Keratinocyte (primary cell): ENCODE measurements around the gene CDC14A. TPM values are rescaled to one million over a fixed set of nuclear protein-coding genes. Genes with fewer than 3 reads are reported as not detected.

Source experiments
- DNase-seq: peaks from one replicate; pipeline ENCODE4 v3.0.0-alpha.2; 2011; ENCODE audit warnings: low read depth, missing footprints, low spot score
- FAIRE-seq: peaks from 2 replicates; lab custom pipeline; 2011; peaks lifted over from hg19 to GRCh38; lab: Jason Lieb, UNC
- H2AFZ ChIP-seq: 2 replicates; pipeline ENCODE4 v1.6.0; 2012; ENCODE audit warnings: low read length, control low read depth, inconsistent platforms; ENCODE audit not compliant: control insufficient read depth
- H3K27ac ChIP-seq: 2 replicates; pipeline ENCODE4 v1.5.1; 2011; ENCODE audit warnings: low read length; ENCODE audit not compliant: control insufficient read depth, insufficient read depth
- H3K27me3 ChIP-seq: 3 replicates; pipeline ENCODE4 v1.6.0; 2011; ENCODE audit warnings: low read length; ENCODE audit not compliant: control insufficient read depth, insufficient read depth; ENCODE audit errors: extremely low read depth
- H3K36me3 ChIP-seq, 2 experiments: 2 replicates in 1 of 2; 3 replicates in 1 of 2; pipeline ENCODE4 v1.5.1; 2011; ENCODE audit warnings: low read length in 2 of 2, mild to moderate bottlenecking in 1 of 2; ENCODE audit not compliant: control insufficient read depth in 2 of 2, insufficient read depth in 2 of 2; ENCODE audit errors: extremely low read depth in 1 of 2
- H3K4me1 ChIP-seq: 3 replicates; pipeline ENCODE4 v1.5.1; 2011; ENCODE audit warnings: low read length; ENCODE audit not compliant: control insufficient read depth, insufficient read depth; ENCODE audit errors: extremely low read depth
- H3K4me2 ChIP-seq: 3 replicates; pipeline ENCODE4 v1.6.0; 2011; ENCODE audit warnings: low read depth, low read length; ENCODE audit not compliant: control insufficient read depth, insufficient read depth; ENCODE audit errors: extremely low read depth
- H3K4me3 ChIP-seq, 3 experiments: fragments of 200-600 bp in 1 of 3; sonication (generic) in 1 of 3; 2 replicates in 2 of 3; 3 replicates in 1 of 3; pipeline ENCODE4 v1.5.1; 2011 to 2016; ENCODE audit warnings: low read length in 3 of 3, mild to moderate bottlenecking in 3 of 3, control low read depth in 2 of 3, inconsistent platforms in 1 of 3, low read depth in 1 of 3, mixed read lengths in 1 of 3, mixed run types in 1 of 3, moderate library complexity in 1 of 3; ENCODE audit not compliant: control insufficient read depth in 2 of 3, insufficient read depth in 2 of 3; ENCODE audit errors: extremely low read depth in 1 of 3
- H3K79me2 ChIP-seq: 2 replicates; pipeline ENCODE4 v1.6.0; 2012; ENCODE audit warnings: low read length; ENCODE audit not compliant: control insufficient read depth, insufficient read depth
- H3K9ac ChIP-seq: 3 replicates; pipeline ENCODE4 v1.6.0; 2011; ENCODE audit warnings: low read length; ENCODE audit not compliant: control insufficient read depth, insufficient read depth; ENCODE audit errors: extremely low read depth
- H3K9me1 ChIP-seq: 3 replicates; pipeline ENCODE4 v1.6.0; 2011; ENCODE audit warnings: low read length; ENCODE audit not compliant: control insufficient read depth, insufficient read depth; ENCODE audit errors: extremely low read depth
- H3K9me3 ChIP-seq: 2 replicates; pipeline ENCODE4 v1.5.1; 2012; ENCODE audit warnings: low read depth, low read length; ENCODE audit not compliant: control insufficient read depth
- H4K20me1 ChIP-seq: 3 replicates; pipeline ENCODE4 v1.6.0; 2011; ENCODE audit warnings: low read length; ENCODE audit not compliant: control insufficient read depth, insufficient read depth; ENCODE audit errors: extremely low read depth
- EZH2 ChIP-seq: IDR thresholded peaks from one replicate; pipeline ENCODE4 v1.6.1; 2012; ENCODE audit warnings: inconsistent platforms, mild to moderate bottlenecking, low read length, moderate library complexity
- dilution Hi-C: fragments of 300-500 bp; cut with MboI; formaldehyde crosslinking; loops from one replicate; pipeline ENCODE4 v1.7.0; 2020; ENCODE audit warnings: low sequenced_read_pairs; ENCODE audit not compliant: extremely low pct_ligation_motif_present
- polyA plus RNA-seq, 5 experiments: library from polyadenylated mRNA; depleted of rRNA in 3 of 5; stranded (reverse) in 3 of 5; stranded (forward) in 1 of 5; unstranded in 1 of 5; fragments of >200 nt; gene quantifications; 1 replicate in 1 of 5; 2 replicates in 3 of 5; 3 replicates in 1 of 5; pipeline versions ENCODE4 v1.2.1 to v1.2.3, GENCODE V29; 2011 to 2012; ENCODE audit warnings: missing spikeins in 2 of 5, low read depth in 1 of 5, low replicate concordance in 1 of 5
- TF ChIP-seq, protein P1 (sequence below), 3 experiments: IDR thresholded peaks in 1 of 3; conservative IDR thresholded peaks in 1 of 3; optimal IDR thresholded peaks in 1 of 3; 2 replicates in 2 of 3; 3 replicates in 1 of 3; pipeline versions ENCODE3 to v1.5.1; 2011; ENCODE audit warnings: low read length in 3 of 3, mild to moderate bottlenecking in 3 of 3, moderate library complexity in 2 of 3, control low read depth in 1 of 3, inconsistent platforms in 1 of 3; ENCODE audit not compliant: insufficient read depth in 2 of 3; ENCODE audit errors: extremely low read depth in 1 of 3

The CDC14A gene
- polyA plus RNA-seq, 1 donor (not counting 4 experiments of a cell fraction or from before 2014, with no cell fraction given), result 2.2 TPM

DNA sequence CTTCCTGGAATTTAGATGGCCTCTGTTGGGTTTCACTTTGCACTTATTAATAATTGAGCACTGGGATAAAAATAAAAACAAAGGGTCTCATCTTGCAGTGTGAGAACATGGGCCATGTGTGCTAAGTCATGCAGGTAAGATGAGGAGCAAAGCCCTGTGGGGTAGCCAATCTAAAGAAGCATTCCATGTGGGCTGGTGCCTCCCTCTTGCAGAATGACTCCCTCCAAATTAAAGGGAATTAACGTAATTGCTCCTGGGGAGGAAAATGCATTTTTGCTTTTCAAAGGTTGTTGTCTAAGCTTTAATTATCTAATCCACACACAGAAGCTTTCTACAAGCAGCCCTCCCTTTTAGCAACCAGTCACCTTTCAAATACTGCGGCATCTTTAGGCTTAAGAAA is 69.8 kb downstream of the CDC14A start:
- TF ChIP-seq EZH2, result no peak
- TF ChIP-seq, protein P1, sequence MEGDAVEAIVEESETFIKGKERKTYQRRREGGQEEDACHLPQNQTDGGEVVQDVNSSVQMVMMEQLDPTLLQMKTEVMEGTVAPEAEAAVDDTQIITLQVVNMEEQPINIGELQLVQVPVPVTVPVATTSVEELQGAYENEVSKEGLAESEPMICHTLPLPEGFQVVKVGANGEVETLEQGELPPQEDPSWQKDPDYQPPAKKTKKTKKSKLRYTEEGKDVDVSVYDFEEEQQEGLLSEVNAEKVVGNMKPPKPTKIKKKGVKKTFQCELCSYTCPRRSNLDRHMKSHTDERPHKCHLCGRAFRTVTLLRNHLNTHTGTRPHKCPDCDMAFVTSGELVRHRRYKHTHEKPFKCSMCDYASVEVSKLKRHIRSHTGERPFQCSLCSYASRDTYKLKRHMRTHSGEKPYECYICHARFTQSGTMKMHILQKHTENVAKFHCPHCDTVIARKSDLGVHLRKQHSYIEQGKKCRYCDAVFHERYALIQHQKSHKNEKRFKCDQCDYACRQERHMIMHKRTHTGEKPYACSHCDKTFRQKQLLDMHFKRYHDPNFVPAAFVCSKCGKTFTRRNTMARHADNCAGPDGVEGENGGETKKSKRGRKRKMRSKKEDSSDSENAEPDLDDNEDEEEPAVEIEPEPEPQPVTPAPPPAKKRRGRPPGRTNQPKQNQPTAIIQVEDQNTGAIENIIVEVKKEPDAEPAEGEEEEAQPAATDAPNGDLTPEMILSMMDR (optimal IDR thresholded peaks at IDR 0.05 in 1 of 3, IDR thresholded peaks at IDR 0.05 in 1 of 3, conservative IDR thresholded peaks at IDR 0.05 in 1 of 3; ENCODE audit: extremely low read depth in 1 of 3, insufficient read depth in 2 of 3, low read length in 3 of 3), result no peak
- DNase-seq (no peak), FAIRE-seq (no peak)
- Histone ChIP-seq H2AFZ (no peak overlapping the region), H3K9me1 (no peaks in the 10 kb centered on the region), H3K27ac (no peak overlapping the region), H3K9ac (no peak overlapping the region), H4K20me1 (no peaks in the 10 kb centered on the region), H3K9me3 (no peaks in the 10 kb centered on the region), H3K4me3 (no peak overlapping the region), H3K4me1 (no peaks in the 10 kb centered on the region), H3K27me3 (no peaks in the 10 kb centered on the region), H3K36me3 (no peaks in the 10 kb centered on the region), H3K4me2 (no peak overlapping the region), H3K79me2 (no peaks in the 10 kb centered on the region)
- dilution Hi-C loops, result no loop called here

DNA sequence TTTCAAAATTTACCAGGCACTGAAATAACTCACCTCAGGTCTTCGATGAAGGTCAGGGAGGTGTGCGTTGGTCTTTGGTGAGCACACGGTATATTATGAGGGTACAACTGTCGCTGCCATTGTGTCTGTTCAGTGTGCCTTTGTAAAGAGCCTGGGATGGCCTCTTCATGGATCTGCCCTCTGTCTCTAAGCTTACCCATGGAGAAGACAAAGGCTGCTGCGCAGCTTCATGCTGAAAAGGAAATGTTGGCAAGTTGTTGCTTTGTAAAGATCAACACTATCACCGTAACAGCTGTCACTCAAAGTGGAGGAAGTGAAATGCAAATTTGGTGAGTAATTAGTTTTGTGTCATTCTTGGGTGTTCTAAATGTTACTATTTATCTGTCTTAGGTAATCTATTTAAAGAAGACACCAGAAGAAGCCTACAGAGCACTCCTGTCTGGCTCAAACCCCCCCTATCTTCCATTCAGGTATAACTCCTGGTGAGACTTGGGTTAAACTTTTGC is 71.6 kb downstream of the CDC14A start:
- Histone ChIP-seq H3K9me1 (no peaks in the 10 kb centered on the region), H3K4me2 (no peak overlapping the region), H4K20me1 (no peaks in the 10 kb centered on the region), H3K9me3 (no peaks in the 10 kb centered on the region), H3K4me1 (no peaks in the 10 kb centered on the region), H2AFZ (no peak overlapping the region), H3K36me3 (no peaks in the 10 kb centered on the region), H3K79me2 (no peaks in the 10 kb centered on the region), H3K4me3 (no peak overlapping the region), H3K27me3 (no peaks in the 10 kb centered on the region), H3K9ac (no peak overlapping the region), H3K27ac (no peak overlapping the region)
- FAIRE-seq (no peak), DNase-seq (no peak)
- TF ChIP-seq EZH2, result no peak
- TF ChIP-seq, protein P1 (optimal IDR thresholded peaks at IDR 0.05 in 1 of 3, IDR thresholded peaks at IDR 0.05 in 1 of 3, conservative IDR thresholded peaks at IDR 0.05 in 1 of 3; ENCODE audit: extremely low read depth in 1 of 3, insufficient read depth in 2 of 3, low read length in 3 of 3), result no peak
- dilution Hi-C loops, result no loop called here
